ES-I3 (cell line): Measurements from ENCODE around the gene BORCS6.
"Not testable (repeated sequence)": the region's sequence is repeated elsewhere in the genome, so short reads cannot be mapped to it uniquely, and the experiment has no call there.

Experiments
- H3K36me3 ChIP-seq: 2 replicates; pipeline ENCODE4 v1.6.1; 2013; ENCODE audit warnings: mild to moderate bottlenecking, low read length, control low read depth, moderate library complexity; ENCODE audit not compliant: insufficient read depth
- H3K4me1 ChIP-seq: 2 replicates; pipeline ENCODE4 v1.6.1; 2013; ENCODE audit warnings: mild to moderate bottlenecking, control low read depth, low read length; ENCODE audit not compliant: insufficient read depth
- H3K9ac ChIP-seq: 2 replicates; pipeline ENCODE4 v1.6.1; 2013; ENCODE audit warnings: low read depth, mild to moderate bottlenecking, low read length, moderate library complexity
- H3K9me3 ChIP-seq: 2 replicates; pipeline ENCODE4 v1.6.1; 2013; ENCODE audit warnings: mild to moderate bottlenecking, low read length, moderate library complexity; ENCODE audit not compliant: control insufficient read depth, insufficient read depth

BORCS6 gene

DNA sequence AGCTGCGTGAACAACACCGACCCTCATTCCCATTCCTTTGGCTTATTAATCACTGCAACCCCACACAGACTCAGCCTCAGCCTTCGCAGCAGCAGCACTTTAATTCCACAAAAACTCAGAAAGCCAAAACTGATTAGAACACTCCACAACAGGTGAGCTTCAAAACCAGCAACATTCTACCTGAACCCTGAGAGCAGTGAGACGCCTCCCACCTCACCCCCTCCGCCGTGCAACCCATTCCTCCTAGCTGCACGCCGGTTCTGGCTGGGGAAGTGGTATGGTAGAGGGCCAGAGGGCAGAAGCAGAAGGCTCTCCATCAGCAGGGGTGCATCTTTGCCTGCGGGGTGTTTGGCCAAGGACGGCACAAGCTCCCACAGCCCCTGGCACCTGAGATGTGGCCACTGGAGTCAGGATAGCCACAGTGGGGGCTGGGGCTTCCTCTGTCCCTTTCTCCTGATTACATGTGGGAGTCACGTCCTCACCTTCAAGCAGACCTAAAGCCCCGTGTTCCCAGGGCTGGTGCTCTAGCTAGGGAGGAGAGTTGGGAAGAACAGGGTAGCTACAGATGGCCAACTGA, 1.6 kb downstream of the BORCS6 start:
- Histone ChIP-seq H3K4me1 (peaks cover 9% of the 10 kb centered on the region), H3K9ac (peak overlapping the region; percentile 75; the same call in 1 of the 2 replicates), H3K36me3 (no peaks in the 10 kb centered on the region), H3K9me3 (no peaks in the 10 kb centered on the region)

DNA sequence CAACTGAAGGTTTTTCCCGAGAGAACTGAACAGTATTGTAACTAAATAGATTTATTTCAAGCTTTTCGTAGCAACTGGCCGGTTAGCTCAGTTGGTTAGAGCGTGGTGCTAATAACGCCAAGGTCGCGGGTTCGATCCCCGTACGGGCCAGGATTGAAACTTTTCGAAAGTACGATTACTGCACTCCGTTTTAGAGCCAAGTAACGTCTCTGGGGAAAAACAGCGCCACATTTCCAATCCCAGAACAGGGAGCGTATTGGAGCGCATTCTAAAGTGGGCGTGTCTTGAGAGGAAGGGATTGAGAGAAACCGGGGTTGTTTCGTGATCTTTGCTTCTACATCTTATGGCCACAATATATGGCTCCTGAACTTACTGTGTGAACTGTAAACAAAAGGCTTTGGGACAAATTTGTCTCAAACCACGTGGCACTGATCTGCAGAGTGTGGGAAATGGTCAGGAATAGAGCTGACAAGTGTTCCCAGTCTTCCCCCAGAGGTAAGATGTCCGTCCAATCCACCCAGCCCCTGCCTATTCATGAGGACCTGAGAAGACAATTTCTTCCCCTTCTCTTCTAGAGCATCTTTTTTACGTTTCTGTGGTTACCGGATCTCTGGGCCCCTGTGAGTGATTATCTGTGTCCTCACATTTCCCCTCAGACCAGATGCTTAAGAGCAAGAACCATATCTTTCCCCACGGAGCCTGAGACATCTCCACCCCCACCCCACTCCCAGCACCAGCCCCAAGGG, 2.3 kb downstream of the BORCS6 start:
- H3K36me3 ChIP-seq = no peaks in the 10 kb centered on the region
- peaks cover 9% of the 10 kb centered on the region for H3K4me1 ChIP-seq
- H3K9me3 ChIP-seq = no peaks in the 10 kb centered on the region
- H3K9ac ChIP-seq = peak overlapping the region; percentile 92

DNA sequence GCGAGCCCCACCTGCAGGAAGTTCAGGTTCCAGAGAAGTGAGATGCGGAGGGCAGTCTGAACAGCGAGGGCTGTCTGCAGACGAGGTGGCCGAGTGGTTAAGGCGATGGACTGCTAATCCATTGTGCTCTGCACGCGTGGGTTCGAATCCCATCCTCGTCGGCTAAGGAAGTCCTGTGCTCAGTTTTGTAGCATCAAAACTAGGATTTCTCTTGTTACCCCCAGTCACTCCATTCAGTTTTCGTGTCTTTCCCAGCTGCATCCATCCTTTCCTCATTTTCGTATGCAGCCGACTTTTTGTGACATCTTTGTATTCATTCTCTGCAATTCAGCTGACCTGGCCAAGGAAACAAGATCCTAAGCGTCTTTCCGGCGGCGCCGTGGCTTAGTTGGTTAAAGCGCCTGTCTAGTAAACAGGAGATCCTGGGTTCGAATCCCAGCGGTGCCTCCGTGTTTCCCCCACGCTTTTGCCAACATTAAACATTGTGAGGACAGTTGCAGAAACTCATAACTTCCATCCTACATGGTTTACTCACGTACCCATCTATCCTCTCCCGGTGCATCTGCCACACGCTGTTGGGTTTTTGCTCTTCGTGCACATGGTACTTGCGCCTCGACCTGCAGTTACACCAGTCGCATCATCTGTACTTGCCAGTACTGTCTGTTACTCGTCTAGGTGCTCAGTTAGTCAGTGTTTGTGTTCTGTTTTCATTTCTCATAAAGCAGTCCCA, 3.0 kb downstream of the BORCS6 start:
- Histone ChIP-seq H3K9ac (peak overlapping the region; percentile 92), H3K4me1 (peaks cover 9% of the 10 kb centered on the region), H3K36me3 (no peaks in the 10 kb centered on the region), H3K9me3 (no peaks in the 10 kb centered on the region)

DNA sequence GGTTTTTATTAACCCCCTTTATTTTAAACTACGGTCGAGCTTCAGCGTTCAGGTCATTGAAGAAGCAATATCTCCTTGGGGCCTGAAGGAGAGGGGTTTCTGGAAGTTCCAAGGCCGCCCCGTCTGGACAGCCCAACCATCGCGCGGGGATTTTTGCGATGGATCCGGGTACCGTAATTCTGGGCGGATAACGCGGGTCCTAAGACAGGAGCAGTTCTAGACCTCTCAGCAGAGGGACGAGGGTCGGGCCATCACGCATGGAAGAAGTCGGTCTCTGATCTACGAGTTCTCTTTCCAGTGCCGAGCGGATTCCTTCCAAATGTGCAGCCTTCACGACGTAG, 3.6 kb downstream of the BORCS6 start:
- peak overlapping the region; percentile 92 for H3K9ac ChIP-seq
- H3K4me1 ChIP-seq = peaks cover 9% of the 10 kb centered on the region
- H3K36me3 ChIP-seq = no peaks in the 10 kb centered on the region
- no peaks in the 10 kb centered on the region for H3K9me3 ChIP-seq

DNA sequence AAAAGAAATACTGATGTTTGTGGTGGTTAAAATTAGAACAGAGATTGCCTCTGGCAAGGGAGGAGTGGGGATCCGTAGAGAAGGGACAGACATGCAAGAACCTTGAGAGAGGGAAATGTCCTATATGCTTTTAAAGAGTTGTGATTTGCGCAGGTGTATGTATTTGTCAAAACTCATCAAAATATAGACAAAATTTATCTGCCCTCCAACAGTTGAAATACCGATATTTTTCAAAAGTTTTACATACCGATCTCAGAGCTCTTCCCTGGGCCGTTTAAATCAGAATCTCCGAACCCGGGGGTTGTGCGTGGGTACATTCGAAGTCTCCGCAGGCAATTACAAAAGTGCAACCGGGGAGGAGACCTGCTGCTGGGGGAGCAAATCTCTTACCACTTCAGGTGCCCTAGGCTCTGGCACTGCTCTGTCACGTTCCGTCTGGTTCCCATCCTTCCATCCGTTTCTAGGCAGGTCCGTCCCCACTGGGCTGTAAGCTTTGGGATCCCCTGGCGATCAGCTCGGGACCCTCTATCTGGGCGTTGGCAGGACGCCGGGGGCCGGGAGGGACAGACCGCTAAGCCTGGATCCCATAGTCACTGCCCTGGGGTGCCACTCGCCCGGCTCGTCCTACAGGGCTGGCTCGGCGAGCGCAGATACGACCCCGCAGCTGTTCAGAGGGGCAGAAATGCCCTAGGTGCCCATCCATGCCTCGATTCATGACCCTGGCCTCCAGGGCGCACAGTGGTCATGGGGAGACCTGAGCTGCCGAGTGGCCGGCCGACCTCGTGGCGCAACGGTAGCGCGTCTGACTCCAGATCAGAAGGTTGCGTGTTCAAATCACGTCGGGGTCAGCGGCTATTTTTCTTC, 4.2 kb downstream of the BORCS6 start:
- H3K36me3 ChIP-seq = no peaks in the 10 kb centered on the region
- no peaks in the 10 kb centered on the region for H3K9me3 ChIP-seq
- H3K9ac ChIP-seq = peak overlapping the region; percentile 92
- peaks cover 9% of the 10 kb centered on the region for H3K4me1 ChIP-seq

DNA sequence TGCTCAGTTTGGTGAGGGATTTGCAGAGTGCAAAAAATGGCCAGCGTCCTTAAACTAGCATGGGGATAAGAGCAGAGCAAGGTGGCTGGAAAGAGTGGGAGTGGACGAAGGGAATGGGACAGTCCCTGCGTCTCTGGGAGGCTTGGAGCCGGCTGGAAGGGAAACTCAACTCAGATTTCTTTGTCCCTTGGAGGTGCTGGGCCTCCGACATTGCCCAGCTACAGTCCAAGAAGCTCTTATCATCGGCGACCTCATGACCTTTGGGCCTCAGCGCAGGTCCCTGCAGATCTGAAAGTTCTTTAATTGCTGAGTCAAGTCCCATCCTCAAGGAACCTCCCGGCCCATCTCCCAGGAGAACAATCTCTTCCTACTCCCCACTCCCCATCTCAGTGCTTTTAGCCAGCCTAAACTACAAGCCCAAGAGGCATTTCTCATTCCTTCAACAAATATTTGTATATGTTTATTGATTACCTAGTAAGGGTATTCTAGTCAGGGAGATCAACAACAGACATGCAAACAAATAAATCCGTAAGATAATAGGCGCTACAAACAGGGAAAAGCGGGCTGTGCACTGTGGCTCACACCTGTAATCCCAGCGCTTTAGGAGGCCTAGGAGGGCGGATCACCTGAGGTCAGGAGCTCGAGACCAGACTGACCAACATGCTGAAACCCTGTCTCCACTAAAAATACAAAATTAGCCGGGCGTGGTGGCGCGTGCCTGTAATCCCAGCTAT, 12.8 kb downstream of the BORCS6 start:
- Histone ChIP-seq H3K4me1 (peaks cover 11% of the 10 kb centered on the region), H3K36me3 (no peaks in the 10 kb centered on the region), H3K9ac (peak overlapping the region; percentile 56), H3K9me3 (no peaks in the 10 kb centered on the region)

DNA sequence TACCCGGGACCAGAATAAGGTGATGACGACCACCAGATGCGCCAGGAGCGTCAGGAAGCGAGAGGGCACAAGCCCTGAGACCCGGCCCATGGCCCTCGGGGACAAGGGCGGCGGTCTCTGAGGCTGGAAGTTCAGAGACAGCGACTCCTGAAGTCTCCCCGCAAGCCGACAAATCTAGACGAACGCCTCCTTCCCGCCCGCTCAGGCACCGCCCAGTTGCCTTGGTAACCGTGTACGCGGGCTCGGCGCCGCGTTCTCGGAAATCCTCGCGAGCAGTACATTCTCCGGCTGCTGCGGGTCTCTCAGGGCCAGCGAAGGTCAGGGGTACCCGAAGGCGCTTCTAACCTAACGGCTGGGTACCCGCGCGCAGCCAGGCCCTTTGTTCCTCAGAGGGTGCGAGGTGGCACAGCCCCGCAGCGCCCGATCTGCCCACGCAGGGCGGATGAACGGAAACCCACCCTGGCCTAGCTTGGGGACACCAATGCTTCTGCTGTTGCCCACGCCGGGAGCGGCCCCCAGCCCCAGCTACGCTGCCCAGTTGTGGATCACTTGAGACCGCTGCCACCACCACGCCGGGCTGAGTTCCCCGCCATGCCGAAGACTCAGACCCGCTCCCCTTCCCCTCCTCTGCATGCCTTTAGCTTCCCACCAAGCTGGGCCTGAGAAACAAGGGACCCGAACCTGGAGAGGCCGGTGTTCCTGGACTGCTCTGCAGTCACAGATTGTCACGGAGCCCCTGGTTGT, 13.6 kb downstream of the BORCS6 start, which contains the start of gene TMEM107:
TMEM107 (minus strand) TSS at position 184 of the 744 bp plus-strand sequence; CDS start at position 90, 94 bp downstream.
- Histone ChIP-seq H3K9me3 (no peaks in the 10 kb centered on the region), H3K4me1 (peaks cover 11% of the 10 kb centered on the region), H3K36me3 (no peaks in the 10 kb centered on the region), H3K9ac (peak within 1 kb of the TSS; percentile 56)

DNA sequence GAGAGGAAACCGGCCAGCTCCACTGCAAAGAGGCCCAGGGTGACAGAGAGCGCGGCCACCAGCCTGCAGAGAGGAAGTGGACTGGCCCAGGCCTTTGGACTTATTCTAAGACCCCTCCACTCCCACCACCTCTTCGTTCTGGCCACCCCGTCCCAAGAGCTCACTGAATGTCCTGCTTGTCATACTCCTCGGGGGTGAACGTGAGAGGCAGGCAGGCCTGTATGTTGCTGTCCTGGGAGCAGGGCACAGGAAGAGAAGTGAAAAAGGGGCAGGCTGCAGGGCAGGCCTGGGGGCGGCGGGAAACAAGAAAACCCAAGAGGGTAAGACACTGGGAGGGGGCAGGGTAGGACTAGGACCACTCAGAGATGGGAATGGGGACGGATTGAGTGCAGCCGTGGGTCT, 14.2 kb downstream of the BORCS6 start:
- Histone ChIP-seq H3K9me3 (no peaks in the 10 kb centered on the region), H3K9ac (peak overlapping the region; percentile 56), H3K36me3 (no peaks in the 10 kb centered on the region)

DNA sequence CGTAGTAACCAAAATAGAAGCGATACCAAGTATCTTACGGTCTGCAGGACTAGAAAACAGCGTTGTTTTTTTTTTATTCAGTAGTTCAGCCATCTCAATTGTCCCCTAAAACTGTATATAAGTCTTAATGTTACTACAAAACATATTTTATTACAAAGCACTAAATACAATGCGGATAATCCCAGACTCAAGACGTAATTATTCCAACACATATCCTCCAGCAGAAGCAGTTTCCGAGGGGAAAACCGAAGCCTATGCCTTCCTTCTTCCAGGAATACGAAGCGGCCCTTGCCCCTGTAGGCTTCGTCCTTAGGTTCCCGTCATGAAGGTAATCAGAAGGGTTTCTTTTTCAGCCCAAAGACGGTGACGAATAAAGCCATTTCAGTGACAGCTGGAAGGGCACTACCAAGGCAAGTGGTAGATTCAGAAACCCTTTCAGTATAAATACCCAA, 16.1 kb downstream of the BORCS6 start:
- Histone ChIP-seq H3K9ac (peak overlapping the region; percentile 47), H3K4me1 (peaks cover 11% of the 10 kb centered on the region)

More for the DNA sequence above, 14.2 kb downstream of the BORCS6 start:
- peaks cover 11% of the 10 kb centered on the region for H3K4me1 ChIP-seq

DNA sequence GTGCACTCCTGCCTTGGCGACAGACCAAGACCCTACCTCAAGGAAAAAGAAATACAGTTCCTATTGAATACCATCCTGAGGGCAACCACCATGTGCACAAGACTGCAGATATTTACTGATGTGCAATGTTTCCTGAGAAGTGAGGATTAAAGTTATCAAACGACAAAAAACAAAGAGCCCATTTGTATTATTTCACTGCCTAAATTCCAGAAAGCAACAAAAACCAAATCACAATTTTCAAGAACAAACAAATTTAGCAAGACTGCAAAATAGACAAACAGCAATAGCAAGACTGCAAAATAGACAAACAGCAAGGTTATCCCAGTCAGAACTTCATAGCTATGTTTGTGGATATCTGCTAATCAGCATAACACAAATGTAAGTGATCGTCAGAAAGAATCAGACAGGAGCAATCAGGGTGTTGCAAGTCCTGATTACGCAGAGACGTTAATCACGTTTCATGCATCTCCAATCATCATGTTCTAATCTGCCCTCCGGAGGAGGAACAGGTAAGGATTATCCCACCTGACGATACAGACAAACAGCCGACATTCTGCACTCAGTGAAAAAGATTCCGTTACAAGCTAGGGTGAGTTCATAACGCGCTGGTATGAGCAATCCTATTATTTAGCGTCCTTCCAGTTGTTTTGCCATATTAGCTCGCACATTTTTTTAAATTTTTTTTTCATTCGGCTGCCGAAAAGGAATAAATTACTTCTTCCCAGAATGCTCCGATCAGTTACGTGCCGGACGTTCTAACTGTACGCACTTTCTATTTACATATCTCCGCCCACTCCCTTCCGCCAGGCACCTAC, 16.7 kb downstream of the BORCS6 start:
- Histone ChIP-seq H3K9ac (peak overlapping the region; percentile 47), H3K36me3 (no peaks in the 10 kb centered on the region), H3K9me3 (no peaks in the 10 kb centered on the region), H3K4me1 (peaks cover 11% of the 10 kb centered on the region)

More for the DNA sequence above, 16.1 kb downstream of the BORCS6 start:
- Histone ChIP-seq H3K9me3 (no peaks in the 10 kb centered on the region), H3K36me3 (no peaks in the 10 kb centered on the region)

DNA sequence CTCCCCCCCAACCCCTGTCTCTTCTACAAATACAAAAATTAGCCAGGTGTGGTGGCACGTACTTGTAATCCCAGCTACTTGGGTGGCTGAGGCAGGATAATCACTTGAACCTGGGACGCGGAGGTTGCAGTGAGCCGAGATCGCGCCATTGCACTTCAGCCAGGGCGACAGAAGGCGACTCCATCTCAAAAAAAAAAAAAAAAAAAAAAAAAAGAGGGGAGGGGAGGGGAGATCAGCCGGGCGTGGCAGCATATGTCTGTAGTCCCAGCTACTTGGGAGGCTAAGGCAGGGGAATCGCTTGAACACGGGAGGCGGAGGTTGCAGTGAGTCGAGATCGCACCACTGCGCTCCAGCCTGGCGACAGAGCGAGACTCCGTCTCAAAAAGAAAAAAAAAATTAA, 19.8 kb downstream of the BORCS6 start:
- not testable (repeated sequence) for H3K9me3 ChIP-seq, H3K36me3 ChIP-seq, H3K4me1 ChIP-seq
- peak overlapping the region; percentile 19; the same call in 1 of the 2 replicates for H3K9ac ChIP-seq

DNA sequence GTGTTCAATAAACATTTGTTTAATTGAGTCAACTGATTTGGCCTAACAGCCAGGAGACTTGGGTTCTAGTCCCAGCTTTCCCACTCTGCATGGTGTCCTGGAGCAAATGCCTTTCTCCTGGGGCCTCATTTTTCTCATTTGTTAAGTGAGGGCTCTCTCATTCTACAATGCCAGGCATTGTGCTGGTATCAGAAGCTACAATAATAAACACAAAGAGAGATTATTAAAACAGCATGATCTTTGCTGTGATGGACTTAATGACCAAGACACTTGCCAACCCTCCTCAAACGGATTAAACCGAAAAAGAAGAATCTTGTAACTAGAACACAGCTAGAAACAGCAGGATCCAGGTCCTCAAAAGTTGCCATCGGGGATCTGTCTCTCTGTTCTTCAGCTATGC, 22.5 kb downstream of the BORCS6 start:
- Histone ChIP-seq H3K4me1 (peaks cover 15% of the 10 kb centered on the region), H3K9me3 (no peaks in the 10 kb centered on the region), H3K9ac (no peak overlapping the region), H3K36me3 (no peaks in the 10 kb centered on the region)
